Fibroblast of gingiva (primary cell): Measurements from ENCODE around the gene KCND2.

Source experiments
- DNase-seq: peaks from one replicate; pipeline ENCODE4 v3.0.0-alpha.2; 2011; ENCODE audit warnings: low read depth

KCND2 gene

GRCh38 chr7:120311028-120311788 is 38.2 kb downstream of the KCND2 start:
- DNase-seq: no peak

- no peak for DNase-seq
These were observed 47.4 kb downstream of the KCND2 start for GRCh38 chr7:120320218-120320961.

DNA sequence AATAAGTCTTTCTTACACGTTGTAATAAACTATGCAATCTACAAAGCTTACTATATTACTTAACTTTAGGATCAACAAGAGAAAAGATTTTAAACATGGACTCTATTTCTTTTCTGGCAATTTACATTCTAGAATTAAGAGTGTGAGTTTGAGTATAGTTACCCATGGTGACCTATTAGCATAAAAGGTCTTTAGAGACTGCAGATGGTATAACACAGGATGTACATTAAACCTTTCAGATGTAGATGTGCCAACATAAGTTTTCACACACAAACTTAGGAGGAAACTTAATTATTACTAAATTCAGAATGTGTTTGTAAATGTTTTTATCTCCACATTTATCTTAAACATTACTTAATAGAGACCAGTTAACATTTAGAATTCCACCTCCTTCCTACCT is 54.1 kb downstream of the KCND2 start:
- DNase-seq: no peak

DNA sequence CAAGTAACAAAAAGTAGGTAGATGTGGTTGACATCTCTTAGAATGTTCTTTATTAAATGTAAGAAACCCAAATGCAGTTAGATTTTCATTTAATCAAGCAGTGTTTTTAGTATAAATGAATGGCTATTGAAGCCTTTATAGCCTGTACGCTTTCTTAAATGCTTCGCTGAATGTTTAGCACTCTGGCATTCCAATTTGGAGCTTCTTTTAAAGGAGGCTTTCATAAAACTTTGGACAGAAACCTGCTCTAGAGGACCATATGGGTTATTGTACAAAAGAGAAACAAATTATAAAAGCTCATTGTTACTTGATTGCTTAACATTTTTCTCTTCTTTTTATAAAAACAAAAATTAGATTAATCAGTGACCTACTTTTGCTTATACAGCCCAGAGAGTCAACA is 59.5 kb downstream of the KCND2 start:
- no peak for DNase-seq

- no peak for DNase-seq
These were observed 61.5 kb downstream of the KCND2 start for GRCh38 chr7:120334475-120334874.

DNA sequence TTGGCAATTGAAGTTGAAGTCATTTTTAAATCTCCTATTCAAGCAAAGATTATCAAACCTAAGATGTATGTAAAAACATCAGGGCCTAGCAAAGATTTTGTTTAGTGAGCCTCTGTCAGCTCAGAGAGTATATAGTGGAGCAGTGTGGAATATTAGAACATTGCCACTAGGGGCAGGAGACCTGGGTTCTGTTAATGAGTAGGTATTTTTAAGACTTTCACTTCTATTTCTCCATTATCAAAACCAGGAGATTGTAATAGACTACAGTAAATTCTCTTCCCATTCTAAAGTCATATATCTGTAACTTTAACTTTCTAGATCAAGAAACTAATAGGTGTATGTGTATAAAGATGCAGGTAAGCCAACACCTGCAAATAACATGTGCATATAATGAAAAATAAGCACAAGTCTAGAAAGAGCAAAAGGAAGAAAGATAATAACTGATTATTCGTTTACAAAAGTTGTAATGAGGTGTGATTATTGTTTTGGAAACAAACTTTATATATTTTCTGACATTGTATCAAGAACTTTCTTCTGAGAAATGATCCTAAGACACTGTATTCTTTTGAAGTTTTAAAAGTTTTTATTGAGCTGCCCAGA is 64.4 kb downstream of the KCND2 start:
- no peak for DNase-seq

GRCh38 chr7:120344276-120344675 is 71.3 kb downstream of the KCND2 start:
- peak; percentile 14 for DNase-seq

DNA sequence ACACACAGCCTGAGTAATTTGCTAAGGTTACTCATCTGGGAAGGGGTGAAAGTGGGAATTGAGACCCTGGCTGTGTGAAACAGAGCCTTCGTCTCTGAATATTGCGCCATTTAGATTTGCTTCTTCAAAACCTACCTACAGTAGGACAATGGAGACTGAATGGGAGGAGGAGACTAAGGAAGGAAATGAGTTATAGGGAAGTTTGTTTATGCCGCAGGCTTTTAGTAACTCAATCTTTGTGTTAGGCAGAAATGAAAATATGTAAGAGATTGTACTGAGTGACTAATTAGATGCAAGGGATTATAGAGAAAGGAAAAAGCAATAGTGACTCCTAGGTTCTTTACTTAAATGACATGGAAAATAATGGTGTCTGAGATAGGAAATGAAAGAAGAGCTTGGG is 80.2 kb downstream of the KCND2 start:
- no peak for DNase-seq

DNA sequence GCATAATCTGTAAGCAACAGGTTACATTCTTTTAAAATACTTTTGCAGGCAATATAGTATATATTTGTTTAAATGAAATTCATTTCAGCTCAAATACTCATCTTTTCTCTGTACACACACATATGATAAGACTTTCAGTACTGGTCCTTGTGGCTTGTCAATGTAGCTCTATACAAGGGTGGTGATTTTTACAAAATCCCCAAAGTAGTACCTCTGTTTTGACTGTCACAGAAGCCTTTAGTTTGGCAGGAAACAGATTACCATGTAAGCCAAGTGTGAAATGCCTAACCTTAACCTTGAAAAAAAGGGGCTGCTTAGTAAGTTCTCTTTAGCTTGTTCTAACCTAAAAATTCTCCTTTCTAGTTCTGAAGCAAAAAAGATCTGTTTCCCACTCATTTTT is 87.9 kb downstream of the KCND2 start:
- DNase-seq: no peak

GRCh38 chr7:120363414-120363813 is 90.4 kb downstream of the KCND2 start:
- DNase-seq: no peak

GRCh38 chr7:120370954-120371353 is 98.0 kb downstream of the KCND2 start:
- DNase-seq: no peak

DNA sequence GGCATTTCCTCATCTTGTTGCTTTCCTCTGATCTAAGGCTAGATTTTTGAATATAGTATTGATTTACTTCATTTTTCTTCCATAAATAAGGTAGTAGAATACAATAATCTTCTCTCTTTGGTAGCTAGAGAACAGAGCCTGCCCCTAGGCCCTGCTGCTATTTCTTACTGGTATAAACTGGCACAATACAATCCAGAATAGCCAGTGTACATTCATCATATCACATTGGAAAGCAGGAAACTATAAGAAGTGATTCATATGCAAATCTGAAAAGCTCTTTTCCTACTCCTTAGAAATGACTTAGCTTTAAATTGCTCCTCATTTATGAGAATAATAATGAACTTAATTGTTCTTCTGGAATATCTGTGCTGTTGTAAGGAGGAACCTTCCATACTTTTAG is 100.2 kb downstream of the KCND2 start:
- no peak for DNase-seq

GRCh38 chr7:120394595-120394994 is 121.6 kb downstream of the KCND2 start:
- DNase-seq: no peak

GRCh38 chr7:120395526-120396019 is 122.6 kb downstream of the KCND2 start:
- no peak for DNase-seq

DNA sequence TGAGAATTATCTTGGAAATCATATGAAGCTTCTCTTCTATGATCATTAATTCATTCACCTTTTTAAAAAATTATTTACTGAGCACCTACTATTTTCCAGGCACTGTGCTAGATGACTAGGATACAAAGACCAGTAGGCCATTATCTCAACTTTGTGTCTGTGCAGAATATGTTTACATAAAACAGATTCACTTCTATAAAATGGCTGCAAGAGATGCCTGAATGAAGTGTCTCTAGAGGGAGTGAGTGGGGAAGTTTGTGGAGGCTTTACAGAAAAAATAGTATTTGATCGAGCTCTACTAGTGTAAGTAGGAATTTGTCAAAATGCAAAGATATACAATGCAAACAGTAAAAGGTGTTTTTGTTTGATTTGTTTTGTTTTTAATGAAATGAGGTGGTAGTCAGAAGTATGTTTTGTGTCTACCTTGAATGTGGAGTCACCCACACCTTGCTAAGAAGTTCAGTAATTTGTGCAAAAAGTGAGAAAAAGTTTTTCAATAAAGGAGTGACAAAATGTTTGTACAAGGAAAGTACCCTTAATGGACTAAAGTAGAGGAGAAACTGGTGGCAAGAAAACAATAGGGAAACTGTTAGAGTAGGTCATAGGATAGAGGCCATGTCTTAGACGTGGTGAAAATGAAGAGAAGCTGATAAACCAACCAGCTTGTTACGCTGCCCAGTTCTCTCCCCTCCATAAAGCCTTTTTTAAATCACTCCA is 125.5 kb downstream of the KCND2 start:
- no peak for DNase-seq

DNA sequence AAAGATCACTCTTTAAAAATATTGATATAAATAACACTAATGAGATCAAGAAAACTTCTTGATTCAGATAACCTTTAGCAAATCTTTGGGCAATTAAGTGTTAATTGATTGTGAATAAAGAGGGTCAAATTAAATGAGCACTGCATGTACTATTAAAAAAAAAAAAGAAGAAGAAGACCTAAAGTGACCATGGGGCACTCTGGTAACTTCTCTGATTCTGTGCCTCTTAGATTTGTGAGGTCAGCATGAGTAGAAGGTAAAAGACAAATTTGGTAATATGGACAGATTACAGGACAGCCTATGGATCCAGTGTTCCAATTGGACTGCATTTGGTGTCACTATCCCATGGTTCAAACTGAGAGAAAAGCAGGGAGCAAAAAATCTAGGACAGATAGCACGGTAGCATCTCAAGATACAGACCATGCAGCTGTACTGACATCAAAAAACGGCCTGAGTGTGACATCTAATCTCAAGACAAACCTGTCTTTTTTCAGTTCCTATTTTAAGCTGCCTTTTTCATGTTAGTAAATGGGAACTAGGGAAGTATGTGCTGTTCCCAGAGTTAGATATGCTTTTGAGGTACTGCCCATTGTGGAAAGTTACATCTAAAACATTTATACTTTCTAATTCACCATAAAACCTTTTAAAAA is 128.0 kb downstream of the KCND2 start:
- DNase-seq: no peak

DNA sequence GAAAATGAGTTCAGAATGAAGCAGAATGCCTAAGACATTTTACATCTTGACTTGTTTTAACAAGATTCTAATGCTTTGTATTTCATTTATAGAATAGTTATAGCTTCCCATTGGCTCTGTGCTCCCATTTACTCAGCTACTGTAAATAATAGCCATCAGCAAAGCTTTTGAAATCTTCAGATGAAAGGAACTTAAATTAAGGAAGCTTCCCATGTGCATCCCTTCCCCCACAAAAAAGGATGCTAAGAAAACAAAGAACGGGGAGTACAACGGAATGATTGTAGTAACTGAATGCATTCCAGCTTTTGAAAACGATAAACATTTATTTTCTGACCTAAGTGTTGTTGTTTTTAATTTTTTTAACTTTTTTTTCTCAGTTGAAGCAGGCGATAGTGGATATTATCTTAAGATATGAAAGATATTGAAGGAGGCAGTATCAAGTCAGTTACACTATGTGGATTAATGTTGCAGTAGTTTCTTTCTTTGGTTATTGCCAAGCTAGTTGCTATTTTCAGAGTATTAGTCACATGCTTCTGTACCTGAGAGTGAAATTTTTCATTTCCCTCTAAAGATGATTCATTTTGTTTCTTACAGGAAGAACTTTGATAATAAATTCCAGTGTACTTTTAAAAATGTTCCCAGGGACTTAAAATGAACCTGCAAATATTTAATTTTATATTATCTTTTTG is 129.2 kb downstream of the KCND2 start:
- DNase-seq: no peak

- DNase-seq: no peak
These were observed 129.8 kb downstream of the KCND2 start for GRCh38 chr7:120402801-120403200.

GRCh38 chr7:120404042-120404441 is 131.1 kb downstream of the KCND2 start:
- DNase-seq: no peak

- no peak for DNase-seq
These were observed 132.7 kb downstream of the KCND2 start for GRCh38 chr7:120405652-120406051.

GRCh38 chr7:120407010-120407409 is 134.0 kb downstream of the KCND2 start:
- DNase-seq: no peak
